Parathyroid adenoma (tissue), 2 donors: ENCODE data around the gene ADAMTS10.
"Not testable (repeated sequence)": the region's sequence is repeated elsewhere in the genome, so short reads cannot be mapped to it uniquely, and the experiment has no call there.

Source experiments
- H2AFZ ChIP-seq: fragments of 300-600 bp; sonication (generic); one replicate; pipeline ENCODE4 v1.7.0; 2017; ENCODE audit warnings: antibody characterized with exemption, mild to moderate bottlenecking
- H3K27ac ChIP-seq: fragments of 300-600 bp; sonication (generic); one replicate; pipeline ENCODE4 v1.7.0; 2017
- H3K27me3 ChIP-seq: fragments of 300-600 bp; sonication (generic); one replicate; pipeline ENCODE4 v1.7.0; 2017; ENCODE audit warnings: low read length; ENCODE audit not compliant: control insufficient read depth, insufficient read depth
- H3K36me3 ChIP-seq: fragments of 300-600 bp; sonication (generic); one replicate; pipeline ENCODE4 v1.7.0; 2017; ENCODE audit warnings: low read length; ENCODE audit not compliant: control insufficient read depth, insufficient read depth
- H3K4me1 ChIP-seq: fragments of 300-600 bp; sonication (generic); one replicate; pipeline ENCODE4 v1.7.0; 2017; ENCODE audit warnings: control low read depth
- H3K4me2 ChIP-seq: fragments of 300-600 bp; sonication (generic); one replicate; pipeline ENCODE4 v1.7.0; 2017; ENCODE audit warnings: low read length
- H3K4me3 ChIP-seq: fragments of 300-600 bp; sonication (generic); one replicate; pipeline ENCODE4 v1.7.0; 2017; ENCODE audit warnings: low read depth, low read length
- H3K79me2 ChIP-seq: fragments of 300-600 bp; sonication (generic); one replicate; pipeline ENCODE4 v1.7.0; 2017; ENCODE audit warnings: control low read depth
- H3K9ac ChIP-seq: fragments of 300-600 bp; sonication (generic); one replicate; pipeline ENCODE4 v1.7.0; 2017; ENCODE audit warnings: mild to moderate bottlenecking
- H3K9me3 ChIP-seq: fragments of 300-600 bp; sonication (generic); one replicate; pipeline ENCODE4 v1.7.0; 2017; ENCODE audit warnings: low read length; ENCODE audit not compliant: control insufficient read depth
- TF ChIP-seq, protein P1 (sequence below): fragments of 300-600 bp; sonication (generic); IDR thresholded peaks from one replicate; pipeline ENCODE4 v1.7.0; 2017; ENCODE audit warnings: antibody characterized with exemption, mild to moderate bottlenecking
- donor health status: primary hyperparathyroidism.

The ADAMTS10 gene

DNA sequence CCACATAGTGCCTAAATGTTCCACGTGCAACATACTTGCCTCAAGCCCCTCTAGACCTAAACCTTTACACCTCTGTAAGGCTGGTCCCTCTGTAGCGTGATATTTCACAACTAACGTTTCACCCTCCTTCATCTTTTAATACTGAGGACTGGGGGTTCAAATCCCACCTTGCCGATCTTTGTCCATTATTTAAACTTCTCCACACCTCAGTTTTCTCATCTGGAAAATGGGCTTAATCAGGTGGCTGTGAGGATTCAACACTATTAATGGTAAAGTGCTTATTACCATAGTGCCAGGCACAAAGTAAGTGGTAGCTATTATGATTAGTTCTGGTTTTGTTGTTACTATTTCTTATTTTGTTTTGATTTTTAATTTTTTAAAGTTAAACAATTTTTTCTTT lies 7.5 kb upstream of the ADAMTS10 start:
- Histone ChIP-seq H3K79me2 (no peaks in the 10 kb centered on the region), H3K4me3 (no peak overlapping the region), H3K4me2 (no peak overlapping the region), H3K4me1 (no peaks in the 10 kb centered on the region), H2AFZ (no peak overlapping the region), H3K27me3 (no peaks in the 10 kb centered on the region), H3K27ac (no peak overlapping the region), H3K9me3 (no peaks in the 10 kb centered on the region), H3K9ac (no peak overlapping the region), H3K36me3 (no peaks in the 10 kb centered on the region)
- TF ChIP-seq, protein P1, sequence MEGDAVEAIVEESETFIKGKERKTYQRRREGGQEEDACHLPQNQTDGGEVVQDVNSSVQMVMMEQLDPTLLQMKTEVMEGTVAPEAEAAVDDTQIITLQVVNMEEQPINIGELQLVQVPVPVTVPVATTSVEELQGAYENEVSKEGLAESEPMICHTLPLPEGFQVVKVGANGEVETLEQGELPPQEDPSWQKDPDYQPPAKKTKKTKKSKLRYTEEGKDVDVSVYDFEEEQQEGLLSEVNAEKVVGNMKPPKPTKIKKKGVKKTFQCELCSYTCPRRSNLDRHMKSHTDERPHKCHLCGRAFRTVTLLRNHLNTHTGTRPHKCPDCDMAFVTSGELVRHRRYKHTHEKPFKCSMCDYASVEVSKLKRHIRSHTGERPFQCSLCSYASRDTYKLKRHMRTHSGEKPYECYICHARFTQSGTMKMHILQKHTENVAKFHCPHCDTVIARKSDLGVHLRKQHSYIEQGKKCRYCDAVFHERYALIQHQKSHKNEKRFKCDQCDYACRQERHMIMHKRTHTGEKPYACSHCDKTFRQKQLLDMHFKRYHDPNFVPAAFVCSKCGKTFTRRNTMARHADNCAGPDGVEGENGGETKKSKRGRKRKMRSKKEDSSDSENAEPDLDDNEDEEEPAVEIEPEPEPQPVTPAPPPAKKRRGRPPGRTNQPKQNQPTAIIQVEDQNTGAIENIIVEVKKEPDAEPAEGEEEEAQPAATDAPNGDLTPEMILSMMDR: no peak

DNA sequence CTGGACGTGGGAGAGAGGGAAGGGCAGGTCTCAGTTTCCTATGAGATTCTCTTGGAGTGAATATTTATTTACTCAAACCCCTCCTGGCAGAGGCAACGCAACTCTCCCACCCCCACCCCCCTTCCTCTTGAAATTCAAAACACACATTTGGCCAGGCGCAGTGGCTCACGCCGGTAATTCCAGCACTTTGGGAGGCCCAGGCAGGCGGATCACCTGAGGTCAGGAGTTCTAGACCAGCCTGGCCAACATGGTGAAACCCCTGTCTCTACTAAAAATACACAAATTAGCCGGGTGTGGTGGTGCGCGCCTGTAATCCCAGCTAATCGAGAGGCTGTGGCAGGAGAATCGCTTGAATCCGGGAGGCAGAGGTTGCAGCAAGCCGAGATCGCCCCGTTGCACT lies 6.8 kb upstream of the ADAMTS10 start:
- H3K9ac ChIP-seq, H3K4me3 ChIP-seq, H3K4me2 ChIP-seq, H3K36me3 ChIP-seq, H2AFZ ChIP-seq, H3K27ac ChIP-seq, H3K27me3 ChIP-seq, H3K79me2 ChIP-seq, H3K4me1 ChIP-seq, H3K9me3 ChIP-seq: not testable (repeated sequence)

DNA sequence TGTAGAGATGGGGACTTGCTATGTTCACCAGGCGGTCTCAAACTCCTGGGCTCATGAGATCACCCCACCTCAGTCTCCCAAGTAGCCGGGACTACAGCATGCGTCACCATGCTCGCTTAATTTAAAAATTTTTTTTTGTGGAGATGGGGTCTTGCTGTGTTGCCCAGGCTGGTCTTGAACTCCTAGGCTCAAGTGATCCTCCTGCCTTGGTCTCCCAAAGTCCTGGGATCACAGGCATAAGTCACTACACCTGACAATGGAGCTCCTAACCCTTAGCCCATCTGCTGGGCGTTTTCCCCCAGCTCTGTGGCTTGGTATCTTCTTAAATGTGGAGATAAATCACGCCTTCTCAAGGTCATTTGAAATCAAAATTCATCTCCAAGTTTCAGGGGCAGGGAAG lies 6.3 kb upstream of the ADAMTS10 start:
- Histone ChIP-seq H2AFZ (no peak overlapping the region), H3K36me3 (no peaks in the 10 kb centered on the region), H3K79me2 (no peaks in the 10 kb centered on the region), H3K27ac (no peak overlapping the region), H3K4me3 (no peak overlapping the region), H3K9me3 (no peaks in the 10 kb centered on the region), H3K9ac (no peak overlapping the region), H3K27me3 (no peaks in the 10 kb centered on the region), H3K4me2 (no peak overlapping the region), H3K4me1 (no peaks in the 10 kb centered on the region)
- TF ChIP-seq, protein P1: no peak

DNA sequence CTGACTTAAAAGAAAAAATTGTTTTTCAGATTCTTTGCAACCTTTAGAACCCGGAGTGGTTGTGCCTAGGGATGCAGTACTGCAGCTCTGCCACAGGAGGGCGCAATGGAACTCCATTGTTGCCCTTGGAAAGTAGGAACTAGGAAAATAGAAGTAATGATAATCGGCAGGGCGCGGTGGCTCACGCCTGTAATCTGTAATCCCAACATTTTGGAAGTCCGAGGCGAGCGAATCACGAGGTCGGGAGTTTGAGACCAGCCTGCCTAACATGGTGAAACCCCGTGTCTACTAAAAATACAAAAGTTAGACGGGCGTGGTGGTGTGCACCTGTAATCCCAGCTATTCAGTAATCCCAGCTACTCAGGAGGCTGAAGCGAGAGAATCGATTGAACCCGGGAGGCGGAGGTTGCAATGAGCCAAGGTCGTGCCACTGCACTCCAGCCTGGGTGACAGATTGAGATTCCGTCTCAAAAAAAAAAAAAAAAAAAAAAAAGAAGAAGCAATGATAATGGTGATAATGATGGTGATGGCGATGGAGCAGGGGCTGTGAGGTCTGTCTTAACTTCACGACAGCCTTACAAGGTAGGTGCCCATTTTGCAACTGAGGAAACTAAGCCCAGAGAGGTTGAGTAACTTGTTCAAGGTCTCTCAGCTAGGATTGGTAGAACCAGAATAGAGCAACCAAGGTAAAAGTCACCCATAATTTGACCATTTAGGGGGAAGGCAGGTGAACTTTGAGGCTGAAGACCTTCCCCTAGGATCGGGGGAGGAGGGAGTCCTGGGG lies 5.5 kb upstream of the ADAMTS10 start:
- Histone ChIP-seq H3K4me2 (no peak overlapping the region), H3K27ac (no peak overlapping the region), H3K4me1 (no peaks in the 10 kb centered on the region), H3K9ac (no peak overlapping the region), H3K9me3 (no peaks in the 10 kb centered on the region), H3K27me3 (no peaks in the 10 kb centered on the region), H3K79me2 (no peaks in the 10 kb centered on the region), H2AFZ (no peak overlapping the region), H3K36me3 (no peaks in the 10 kb centered on the region), H3K4me3 (no peak overlapping the region)
- TF ChIP-seq, protein P1: peak; percentile 72

DNA sequence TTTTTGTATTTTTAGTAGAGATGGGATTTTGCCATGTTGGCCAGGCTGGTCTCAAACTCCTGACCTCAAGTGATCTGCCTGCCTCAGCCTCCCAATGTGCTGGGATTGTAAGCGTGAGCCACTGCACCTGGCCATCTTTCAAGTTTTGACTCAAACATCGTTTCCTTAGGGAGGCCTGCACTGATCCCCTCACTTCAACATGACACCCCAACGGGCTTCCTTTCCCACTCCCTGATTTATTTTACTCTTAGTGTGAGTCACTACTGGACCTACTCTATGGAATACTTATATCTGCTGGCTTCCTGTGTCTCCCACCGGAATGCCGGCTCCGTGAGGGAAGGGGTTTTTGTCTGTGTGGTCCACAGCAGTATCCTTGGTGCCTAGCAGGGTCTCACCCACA lies 4.5 kb upstream of the ADAMTS10 start:
- Histone ChIP-seq H3K4me2 (no peak overlapping the region), H3K79me2 (no peaks in the 10 kb centered on the region), H3K4me1 (no peaks in the 10 kb centered on the region), H3K36me3 (no peaks in the 10 kb centered on the region), H3K27me3 (no peaks in the 10 kb centered on the region), H3K4me3 (no peak overlapping the region), H3K9ac (no peak overlapping the region), H3K27ac (no peak overlapping the region), H2AFZ (no peak overlapping the region), H3K9me3 (no peaks in the 10 kb centered on the region)
- TF ChIP-seq, protein P1: no peak
